Memory B cell (primary cell): ENCODE data around the gene IL5RA.

Experiments used
- ATAC-seq: fragments of 150-1000 bp; cut with Tn5 transposase; 2 replicates; pipeline ENCODE4 v1.10.0; 2021; ENCODE audit warnings: low read depth, mild to moderate bottlenecking, moderate library complexity
- DNase-seq, 2 donors: peaks; one replicate each; pipeline ENCODE4 v3.0.0; 2022; ENCODE audit warnings: low spot score in 2 of 2
- H3K27ac Mint-ChIP-seq: one replicate; pipeline ENCODE4 v1.8.0; 2022; ENCODE audit warnings: mild to moderate bottlenecking, moderate library complexity, mixed read lengths
- H3K27me3 Mint-ChIP-seq: one replicate; pipeline ENCODE4 v1.8.0; 2022; ENCODE audit warnings: mixed read lengths
- H3K36me3 Mint-ChIP-seq: one replicate; pipeline ENCODE4 v1.8.0; 2022; ENCODE audit warnings: mild to moderate bottlenecking, mixed read lengths
- H3K4me1 Mint-ChIP-seq: one replicate; pipeline ENCODE4 v1.8.0; 2022; ENCODE audit warnings: mixed read lengths
- H3K4me3 Mint-ChIP-seq: one replicate; pipeline ENCODE4 v1.8.0; 2022; ENCODE audit warnings: mild to moderate bottlenecking, moderate library complexity, mixed read lengths
- H3K9me3 Mint-ChIP-seq: one replicate; pipeline ENCODE4 v1.8.0; 2022; ENCODE audit warnings: mixed read lengths

The IL5RA gene

GRCh38 chr3:3066910-3067309, 43.3 kb downstream of the IL5RA start:
- no peaks in the 10 kb centered on the region for H3K9me3 Mint-ChIP-seq
- no peaks in the 10 kb centered on the region for H3K4me1 Mint-ChIP-seq
- H3K4me3 Mint-ChIP-seq = no peak overlapping the region
- DNase-seq (no peak), ATAC-seq (no peak)
- no peak overlapping the region for H3K27ac Mint-ChIP-seq
- H3K27me3 Mint-ChIP-seq = peaks cover 2% of the 10 kb centered on the region
- no peaks in the 10 kb centered on the region for H3K36me3 Mint-ChIP-seq

- no peak overlapping the region for H3K27ac Mint-ChIP-seq
- peaks cover 2% of the 10 kb centered on the region for H3K27me3 Mint-ChIP-seq
- ATAC-seq = no peak
- H3K4me1 Mint-ChIP-seq = no peaks in the 10 kb centered on the region
- no peaks in the 10 kb centered on the region for H3K9me3 Mint-ChIP-seq
- no peak overlapping the region for H3K4me3 Mint-ChIP-seq
- no peak for DNase-seq
- H3K36me3 Mint-ChIP-seq = no peaks in the 10 kb centered on the region
These were observed 43.8 kb downstream of the IL5RA start for GRCh38 chr3:3066378-3066777.

- H3K9me3 Mint-ChIP-seq = no peaks in the 10 kb centered on the region
- H3K36me3 Mint-ChIP-seq = no peaks in the 10 kb centered on the region
- peaks cover 3% of the 10 kb centered on the region for H3K27me3 Mint-ChIP-seq
- no peak overlapping the region for H3K4me3 Mint-ChIP-seq
- no peak overlapping the region for H3K27ac Mint-ChIP-seq
- ATAC-seq (no peak), DNase-seq (no peak)
- H3K4me1 Mint-ChIP-seq = no peaks in the 10 kb centered on the region
These were observed 44.3 kb downstream of the IL5RA start for GRCh38 chr3:3065876-3066275.

- Mint-ChIP-seq H3K4me3 (no peak overlapping the region), H3K36me3 (no peaks in the 10 kb centered on the region), H3K4me1 (no peaks in the 10 kb centered on the region), H3K27me3 (peaks cover 3% of the 10 kb centered on the region), H3K27ac (no peak overlapping the region), H3K9me3 (no peaks in the 10 kb centered on the region)
- ATAC-seq (no peak), DNase-seq (no peak)
These were observed 45.9 kb downstream of the IL5RA start for GRCh38 chr3:3064297-3064696.

- no peak for ATAC-seq
- Mint-ChIP-seq H3K27ac (no peak overlapping the region), H3K4me1 (no peaks in the 10 kb centered on the region), H3K4me3 (no peak overlapping the region), H3K9me3 (no peaks in the 10 kb centered on the region), H3K36me3 (no peaks in the 10 kb centered on the region), H3K27me3 (peaks cover 7% of the 10 kb centered on the region)
- no peak for DNase-seq
These were observed 50.5 kb downstream of the IL5RA start for GRCh38 chr3:3059645-3060044.

- peaks cover 4% of the 10 kb centered on the region for H3K27me3 Mint-ChIP-seq
- H3K36me3 Mint-ChIP-seq = no peaks in the 10 kb centered on the region
- no peak overlapping the region for H3K4me3 Mint-ChIP-seq
- no peak overlapping the region for H3K27ac Mint-ChIP-seq
- ATAC-seq = no peak
- DNase-seq = no peak
- H3K4me1 Mint-ChIP-seq = no peaks in the 10 kb centered on the region
- no peaks in the 10 kb centered on the region for H3K9me3 Mint-ChIP-seq
These were observed 56.2 kb downstream of the IL5RA start for GRCh38 chr3:3053974-3054373.

- Mint-ChIP-seq H3K27me3 (peaks cover 2% of the 10 kb centered on the region), H3K9me3 (no peaks in the 10 kb centered on the region), H3K36me3 (no peaks in the 10 kb centered on the region), H3K4me3 (no peak overlapping the region), H3K4me1 (no peaks in the 10 kb centered on the region), H3K27ac (no peak overlapping the region)
- no peak for ATAC-seq
- DNase-seq = no peak
These were observed 71.8 kb downstream of the IL5RA start for GRCh38 chr3:3038201-3038991.

GRCh38 chr3:3037156-3037555, 73.0 kb downstream of the IL5RA start:
- Mint-ChIP-seq H3K27me3 (peaks cover 2% of the 10 kb centered on the region), H3K27ac (no peak overlapping the region), H3K36me3 (no peaks in the 10 kb centered on the region), H3K4me1 (no peaks in the 10 kb centered on the region), H3K4me3 (no peak overlapping the region), H3K9me3 (no peaks in the 10 kb centered on the region)
- no peak for ATAC-seq
- no peak for DNase-seq

- no peak for ATAC-seq
- no peaks in the 10 kb centered on the region for H3K36me3 Mint-ChIP-seq
- no peak overlapping the region for H3K27ac Mint-ChIP-seq
- H3K27me3 Mint-ChIP-seq = peaks cover 1% of the 10 kb centered on the region
- H3K4me3 Mint-ChIP-seq = no peak overlapping the region
- H3K9me3 Mint-ChIP-seq = no peaks in the 10 kb centered on the region
- peaks cover 6% of the 10 kb centered on the region for H3K4me1 Mint-ChIP-seq
- DNase-seq = no peak
These were observed 78.8 kb downstream of the IL5RA start for GRCh38 chr3:3031326-3031725.

GRCh38 chr3:3027976-3028567, 82.1 kb downstream of the IL5RA start:
- Mint-ChIP-seq H3K4me1 (peaks cover 6% of the 10 kb centered on the region), H3K9me3 (no peaks in the 10 kb centered on the region), H3K27ac (no peak overlapping the region), H3K4me3 (no peak overlapping the region), H3K27me3 (peaks cover 1% of the 10 kb centered on the region), H3K36me3 (no peaks in the 10 kb centered on the region)
- ATAC-seq (peak; percentile 56), DNase-seq (no peak)

GRCh38 chr3:3023111-3023745, 86.9 kb downstream of the IL5RA start:
- Mint-ChIP-seq H3K4me3 (no peak overlapping the region), H3K27me3 (no peaks in the 10 kb centered on the region), H3K9me3 (no peaks in the 10 kb centered on the region), H3K4me1 (peaks cover 6% of the 10 kb centered on the region), H3K36me3 (no peaks in the 10 kb centered on the region), H3K27ac (no peak overlapping the region)
- ATAC-seq = no peak
- DNase-seq = no peak

GRCh38 chr3:3020209-3020608, 90.0 kb downstream of the IL5RA start:
- Mint-ChIP-seq H3K4me1 (no peaks in the 10 kb centered on the region), H3K27ac (no peak overlapping the region), H3K36me3 (no peaks in the 10 kb centered on the region), H3K9me3 (no peaks in the 10 kb centered on the region), H3K27me3 (no peaks in the 10 kb centered on the region), H3K4me3 (no peak overlapping the region)
- no peak for ATAC-seq
- DNase-seq = no peak
